ENCODE measurements around the gene WNT2B.

The WNT2B gene

GRCh38 chr1:112504661-112505399 lies 3.9 kb upstream of the WNT2B start:
- no peak for DNase-seq (ENCODE audit: low read depth)
- no peak overlapping the region for H3K4me3 ChIP-seq (ENCODE audit: low read length)
- no peak for TF ChIP-seq CTCF (conservative IDR thresholded peaks at IDR 0.05; ENCODE audit: low read depth, low read length)

- no peak for TF ChIP-seq CTCF (conservative IDR thresholded peaks at IDR 0.05; ENCODE audit: low read depth, low read length)
- DNase-seq (ENCODE audit: low read depth) = no peak
- no peak overlapping the region for H3K4me3 ChIP-seq (ENCODE audit: low read length)
These were observed 3.4 kb upstream of the WNT2B start for GRCh38 chr1:112505400-112505785.

GRCh38 chr1:112505878-112506277 lies 2.9 kb upstream of the WNT2B start:
- no peak for DNase-seq (ENCODE audit: low read depth)
- TF ChIP-seq CTCF (conservative IDR thresholded peaks at IDR 0.05; ENCODE audit: low read depth, low read length) = no peak
- no peak overlapping the region for H3K4me3 ChIP-seq (ENCODE audit: low read length)

GRCh38 chr1:112506306-112506705 lies 2.5 kb upstream of the WNT2B start:
- H3K4me3 ChIP-seq (ENCODE audit: low read length) = no peak overlapping the region
- TF ChIP-seq CTCF (conservative IDR thresholded peaks at IDR 0.05; ENCODE audit: low read depth, low read length) = no peak
- DNase-seq (ENCODE audit: low read depth) = no peak

- no peak for TF ChIP-seq CTCF (conservative IDR thresholded peaks at IDR 0.05; ENCODE audit: low read depth, low read length)
- H3K4me3 ChIP-seq (ENCODE audit: low read length) = no peak overlapping the region
- no peak for DNase-seq (ENCODE audit: low read depth)
These were observed 2.0 kb upstream of the WNT2B start for GRCh38 chr1:112506731-112507130.

- DNase-seq (ENCODE audit: low read depth) = no peak
- H3K4me3 ChIP-seq (ENCODE audit: low read length) = no peak overlapping the region
- no peak for TF ChIP-seq CTCF (conservative IDR thresholded peaks at IDR 0.05; ENCODE audit: low read depth, low read length)
These were observed 1.4 kb upstream of the WNT2B start for GRCh38 chr1:112507336-112507735.

- TF ChIP-seq CTCF (conservative IDR thresholded peaks at IDR 0.05; ENCODE audit: low read depth, low read length) = no peak
- no peak for DNase-seq (ENCODE audit: low read depth)
- H3K4me3 ChIP-seq (ENCODE audit: low read length) = peak overlapping the region; percentile 56
These were observed 866 bp upstream of the WNT2B start for GRCh38 chr1:112507921-112508277.
